GM12864 (cell line): ENCODE results near the gene GUCA1A.

ENCODE experiments used
- DNase-seq: peaks from one replicate; pipeline ENCODE4 v3.0.0-alpha.2; 2011; ENCODE audit warnings: low read depth
- H3K4me3 ChIP-seq: 2 replicates; pipeline ENCODE4 v1.5.1; 2011; ENCODE audit warnings: mild to moderate bottlenecking, low read depth, low read length, control low read depth
- TF ChIP-seq, protein P1 (sequence below): IDR thresholded peaks from 2 replicates; pipeline ENCODE4 v1.5.1; 2011; ENCODE audit warnings: low read depth, mild to moderate bottlenecking, moderate library complexity, low read length, control low read depth, inconsistent platforms; ENCODE audit errors: missing control alignments

GUCA1A gene

DNA sequence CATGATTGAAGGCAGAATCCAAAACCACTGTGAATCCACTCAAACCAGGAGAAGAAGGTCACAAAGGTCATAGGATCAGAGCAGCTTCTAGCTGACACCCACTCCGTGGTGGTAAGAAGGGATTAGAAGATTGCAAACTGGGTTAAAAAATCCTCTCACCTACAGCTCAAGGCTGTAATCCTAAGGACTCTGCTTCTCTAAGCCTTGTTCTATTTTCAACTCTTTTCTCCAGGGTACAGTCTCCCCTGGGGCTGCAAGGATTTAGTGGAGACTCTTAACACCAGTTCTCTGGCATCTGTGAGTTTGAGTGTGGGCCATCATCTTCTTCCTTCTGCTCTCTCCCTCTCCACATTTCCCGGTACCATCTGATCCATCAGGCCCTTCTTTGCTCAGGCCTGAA is at the start of gene GUCA1A:
TSS of gene GUCA1A (plus strand) at position 264 of the 400 bp plus-strand sequence. CDS start 250 bp downstream, outside the sequence.
- no peak for DNase-seq
- TF ChIP-seq, protein P1, sequence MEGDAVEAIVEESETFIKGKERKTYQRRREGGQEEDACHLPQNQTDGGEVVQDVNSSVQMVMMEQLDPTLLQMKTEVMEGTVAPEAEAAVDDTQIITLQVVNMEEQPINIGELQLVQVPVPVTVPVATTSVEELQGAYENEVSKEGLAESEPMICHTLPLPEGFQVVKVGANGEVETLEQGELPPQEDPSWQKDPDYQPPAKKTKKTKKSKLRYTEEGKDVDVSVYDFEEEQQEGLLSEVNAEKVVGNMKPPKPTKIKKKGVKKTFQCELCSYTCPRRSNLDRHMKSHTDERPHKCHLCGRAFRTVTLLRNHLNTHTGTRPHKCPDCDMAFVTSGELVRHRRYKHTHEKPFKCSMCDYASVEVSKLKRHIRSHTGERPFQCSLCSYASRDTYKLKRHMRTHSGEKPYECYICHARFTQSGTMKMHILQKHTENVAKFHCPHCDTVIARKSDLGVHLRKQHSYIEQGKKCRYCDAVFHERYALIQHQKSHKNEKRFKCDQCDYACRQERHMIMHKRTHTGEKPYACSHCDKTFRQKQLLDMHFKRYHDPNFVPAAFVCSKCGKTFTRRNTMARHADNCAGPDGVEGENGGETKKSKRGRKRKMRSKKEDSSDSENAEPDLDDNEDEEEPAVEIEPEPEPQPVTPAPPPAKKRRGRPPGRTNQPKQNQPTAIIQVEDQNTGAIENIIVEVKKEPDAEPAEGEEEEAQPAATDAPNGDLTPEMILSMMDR: no peak
- H3K4me3 ChIP-seq: no peak within 1 kb of the TSS

DNA sequence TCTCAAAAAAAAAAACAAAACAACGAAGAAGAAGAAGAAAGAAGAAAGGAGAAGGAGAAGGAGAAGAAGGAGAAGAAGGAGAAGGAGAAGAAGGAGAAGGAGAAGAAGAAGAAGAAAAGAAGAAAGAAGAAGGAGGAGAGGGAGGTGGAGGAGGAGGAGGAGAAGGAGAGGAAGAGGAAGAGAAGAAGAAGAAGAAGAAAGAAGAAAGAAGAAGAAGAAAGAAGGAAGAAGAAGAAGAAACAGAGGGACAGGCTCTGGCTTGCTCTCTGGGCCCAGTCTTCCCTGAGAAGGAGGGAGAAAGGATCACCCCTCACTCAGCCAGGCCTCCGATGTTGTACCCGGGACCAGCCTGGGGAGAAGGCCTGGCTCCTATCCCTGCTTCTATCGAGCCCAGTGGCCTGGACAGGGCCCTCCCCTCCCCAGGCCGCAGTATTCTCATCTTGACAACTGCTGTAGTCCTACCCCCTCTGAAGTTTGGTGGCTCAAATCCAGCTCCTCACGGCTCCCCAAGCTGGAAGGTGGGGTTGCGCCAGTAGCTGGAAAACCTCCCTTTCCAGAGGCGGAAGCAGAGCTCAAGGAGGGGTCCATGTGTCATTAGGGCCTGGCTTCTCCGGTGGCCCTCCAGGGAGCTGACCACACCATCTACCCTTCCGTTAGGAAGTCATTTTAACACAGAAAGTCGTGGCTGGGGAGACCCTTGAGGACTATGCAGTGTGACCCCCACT is 49.6 kb upstream of the GUCA1A start:
- TF ChIP-seq, protein P1: no peak
- no peak for DNase-seq
- H3K4me3 ChIP-seq: no peak overlapping the region

DNA sequence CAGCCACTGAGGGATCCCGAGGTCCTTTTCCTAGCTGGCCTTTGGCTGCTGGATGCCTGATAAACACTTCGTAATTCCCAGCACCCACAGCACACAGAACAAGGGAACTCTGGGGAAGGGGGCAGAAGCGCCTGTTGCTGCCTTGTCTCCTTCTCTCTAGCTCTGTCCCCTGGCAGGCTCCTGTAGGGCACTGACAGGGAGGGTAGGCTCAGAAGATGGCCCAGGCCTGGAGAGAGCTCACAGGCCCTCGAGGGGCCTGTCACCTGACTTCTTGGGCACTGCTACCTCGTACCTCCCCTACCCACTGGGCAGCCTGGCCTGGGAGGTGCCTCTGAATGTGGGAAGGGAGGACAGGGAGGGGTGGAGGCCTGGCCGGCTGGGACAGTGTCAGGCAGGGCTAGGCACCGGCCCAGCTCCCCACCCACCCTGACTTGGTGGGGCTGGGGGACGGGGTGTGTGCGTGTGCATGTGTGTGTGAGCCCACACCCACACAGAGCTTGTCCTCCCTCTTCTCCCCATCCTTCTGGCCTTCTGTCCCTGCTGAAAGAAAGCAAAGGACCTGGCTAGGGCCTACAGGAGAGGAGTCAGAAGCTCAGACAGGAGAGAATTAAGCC is 48.8 kb upstream of the GUCA1A start:
- DNase-seq: no peak
- TF ChIP-seq, protein P1: no peak
- H3K4me3 ChIP-seq: no peak overlapping the region

DNA sequence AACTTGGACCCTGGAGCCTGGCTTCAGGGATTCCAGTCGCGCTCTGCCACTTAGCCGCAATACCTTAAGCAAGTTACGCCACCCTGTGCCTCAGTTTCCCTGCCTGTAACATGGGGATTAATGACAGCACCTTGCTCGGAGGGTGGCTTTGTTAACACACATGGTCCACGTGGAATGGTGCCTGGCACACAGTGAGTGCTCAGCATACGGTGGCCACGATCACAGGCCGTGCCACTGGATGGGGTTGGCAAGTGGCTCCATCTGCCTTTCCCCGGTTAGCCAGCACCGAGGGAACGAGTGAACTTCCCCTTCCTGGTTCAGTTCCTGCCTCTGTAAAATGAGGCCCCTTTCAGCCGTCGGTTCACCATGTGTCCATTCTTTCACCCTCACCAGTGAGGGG is 47.9 kb upstream of the GUCA1A start:
- DNase-seq: no peak
- TF ChIP-seq, protein P1: no peak
- no peak overlapping the region for H3K4me3 ChIP-seq

DNA sequence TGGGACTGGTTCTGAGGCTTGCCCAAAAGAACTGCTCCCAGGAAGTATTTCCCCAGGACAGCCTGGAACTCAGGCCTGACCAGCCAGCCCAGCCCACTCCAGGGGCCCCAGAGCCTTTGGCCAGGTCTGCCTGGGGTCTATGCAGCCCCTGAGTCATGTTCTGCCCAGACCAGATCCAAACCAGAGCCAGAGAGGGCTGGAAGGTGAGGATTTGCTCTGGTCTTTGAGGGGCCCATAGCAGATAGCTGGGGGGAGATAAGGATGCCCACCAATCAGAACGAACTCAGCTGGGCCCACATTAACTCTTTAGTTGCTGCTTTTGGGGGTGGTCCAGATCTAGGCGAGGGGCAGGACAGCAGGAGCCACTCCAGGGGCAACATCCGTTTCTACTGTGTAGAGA is 47.5 kb upstream of the GUCA1A start:
- TF ChIP-seq, protein P1: no peak
- DNase-seq: no peak
- H3K4me3 ChIP-seq: no peak overlapping the region

DNA sequence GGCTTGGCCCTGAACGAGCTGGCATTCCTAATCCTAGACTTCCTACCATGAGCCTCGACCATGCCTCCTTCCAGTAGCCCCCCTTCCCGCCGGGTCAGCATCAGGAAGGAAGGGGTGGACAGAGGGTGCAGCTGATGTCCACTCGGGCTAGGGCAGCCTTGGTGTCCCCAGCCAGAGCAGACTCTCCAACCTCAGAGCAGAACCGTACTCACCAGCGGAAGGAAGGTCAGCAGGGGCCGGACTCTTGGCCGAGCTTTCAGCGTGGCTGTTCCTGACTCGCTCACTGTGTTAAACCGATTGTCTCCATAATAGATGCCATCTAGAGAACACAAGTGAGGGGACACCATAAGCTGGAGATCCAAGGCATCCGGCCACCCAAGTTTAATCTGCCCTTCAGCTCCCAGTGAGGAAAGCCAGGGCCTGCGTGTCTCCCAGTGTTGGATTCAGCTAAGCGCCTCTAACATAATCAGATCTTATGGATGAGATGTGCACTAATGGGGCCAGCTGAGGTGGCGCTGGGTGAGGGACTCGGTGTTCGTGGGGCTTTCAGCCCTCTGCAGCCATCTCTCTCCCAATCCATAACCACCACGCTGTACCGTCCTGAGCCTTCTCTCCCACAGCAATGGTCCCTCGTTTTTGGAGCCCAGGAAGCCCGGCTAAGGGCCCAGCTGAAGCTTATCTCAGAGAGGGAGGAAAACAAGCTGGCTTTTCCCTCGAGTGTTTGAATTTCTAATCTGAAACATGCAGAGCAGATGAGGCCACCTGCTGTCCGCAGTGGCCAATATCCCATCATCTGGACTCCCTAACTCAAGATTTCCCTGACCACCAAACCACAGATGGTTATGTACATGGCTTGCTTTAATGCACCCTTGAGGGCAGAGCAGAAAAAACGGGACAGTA is 44.5 kb upstream of the GUCA1A start:
- H3K4me3 ChIP-seq: no peak overlapping the region
- TF ChIP-seq, protein P1: no peak
- no peak for DNase-seq
